HG03575 (cell line): ENCODE results near the gene SGCA.

Experiments used
- ATAC-seq: cut with Tn5 transposase; IDR thresholded peaks from one replicate; pipeline ENCODE4 v1.9.1; 2021; ENCODE audit not compliant: unreplicated experiment, insufficient number of reproducible peaks, low FRiP score; ENCODE audit errors: extremely low read depth

SGCA gene

DNA sequence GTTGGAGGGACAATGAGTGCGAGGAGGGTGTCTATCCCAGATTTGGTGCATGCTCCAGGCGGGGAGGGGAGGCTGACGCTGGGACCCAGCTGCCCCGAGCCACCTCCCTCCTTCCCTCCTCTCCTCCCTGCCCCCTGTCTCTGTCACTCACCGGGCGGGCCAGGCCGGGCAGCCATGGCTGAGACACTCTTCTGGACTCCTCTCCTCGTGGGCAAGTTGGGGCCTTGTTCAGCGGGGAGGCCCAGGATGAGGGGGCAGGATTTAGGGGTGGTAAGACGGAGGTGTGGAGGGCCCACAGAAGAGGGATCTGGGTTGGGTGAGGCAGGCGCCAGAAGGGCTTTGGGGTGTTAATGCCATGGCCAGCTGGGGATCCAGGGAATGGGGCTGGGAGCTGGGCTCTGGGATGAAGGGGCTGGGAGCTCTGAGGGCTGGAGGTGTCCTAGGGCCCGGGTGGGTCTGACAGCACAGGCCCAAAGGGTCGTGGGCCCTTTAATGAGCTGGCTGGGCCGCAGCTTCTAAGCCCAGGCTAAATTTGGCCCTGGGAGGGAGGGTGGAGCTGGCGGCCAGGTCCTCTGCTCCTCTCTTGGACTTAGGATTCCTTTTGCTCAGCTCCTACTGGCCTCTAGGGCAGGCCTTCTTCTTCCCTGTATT, at the start of gene SGCA:
Gene SGCA, plus strand, starts transcription at position 139 of the 651 bp plus-strand sequence. Its CDS starts 36 bp downstream, at position 175.
- no peak for ATAC-seq

DNA sequence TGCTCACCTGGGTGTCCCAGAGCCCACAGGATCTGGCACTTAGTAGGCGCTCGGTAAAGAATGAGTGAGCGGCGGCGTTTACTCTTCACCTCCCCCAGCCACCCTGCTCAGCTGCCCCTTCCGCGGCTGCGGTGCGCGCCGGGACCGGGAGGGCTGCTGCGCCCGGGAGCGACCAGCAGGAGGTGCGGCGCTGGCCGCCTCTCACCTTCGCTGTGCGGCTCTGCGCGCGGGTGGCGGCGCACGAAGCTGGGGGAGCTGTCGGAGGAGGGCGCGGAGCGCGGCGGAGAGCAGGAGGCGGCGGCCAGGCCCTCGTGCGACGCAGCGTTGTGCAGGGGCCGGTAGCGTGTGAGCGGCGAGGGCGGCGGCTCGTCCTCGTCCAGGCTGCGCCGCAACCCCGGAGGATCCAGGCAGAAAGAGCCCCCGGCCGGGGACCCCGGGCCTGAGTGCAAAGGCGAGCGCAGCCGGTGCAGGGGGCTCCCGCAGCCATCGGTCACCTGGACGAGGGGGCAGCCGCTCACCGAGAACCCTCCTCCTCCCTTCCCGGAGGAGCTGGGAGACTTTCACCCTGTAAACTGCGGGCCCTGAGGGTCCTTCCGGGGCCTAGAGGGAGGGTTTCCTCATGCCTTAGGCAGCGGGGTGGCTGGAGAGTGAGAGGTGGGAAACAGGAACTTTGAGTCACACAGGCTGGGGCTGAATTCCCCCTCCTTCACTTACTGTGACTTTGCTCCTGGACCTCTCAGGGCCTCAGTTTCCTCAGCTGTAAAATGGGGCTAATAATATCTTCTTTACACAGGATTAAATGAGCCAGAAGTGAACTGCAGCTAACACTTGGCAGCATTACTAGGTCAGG, 48.4 kb upstream of the SGCA start:
- ATAC-seq = no peak

DNA sequence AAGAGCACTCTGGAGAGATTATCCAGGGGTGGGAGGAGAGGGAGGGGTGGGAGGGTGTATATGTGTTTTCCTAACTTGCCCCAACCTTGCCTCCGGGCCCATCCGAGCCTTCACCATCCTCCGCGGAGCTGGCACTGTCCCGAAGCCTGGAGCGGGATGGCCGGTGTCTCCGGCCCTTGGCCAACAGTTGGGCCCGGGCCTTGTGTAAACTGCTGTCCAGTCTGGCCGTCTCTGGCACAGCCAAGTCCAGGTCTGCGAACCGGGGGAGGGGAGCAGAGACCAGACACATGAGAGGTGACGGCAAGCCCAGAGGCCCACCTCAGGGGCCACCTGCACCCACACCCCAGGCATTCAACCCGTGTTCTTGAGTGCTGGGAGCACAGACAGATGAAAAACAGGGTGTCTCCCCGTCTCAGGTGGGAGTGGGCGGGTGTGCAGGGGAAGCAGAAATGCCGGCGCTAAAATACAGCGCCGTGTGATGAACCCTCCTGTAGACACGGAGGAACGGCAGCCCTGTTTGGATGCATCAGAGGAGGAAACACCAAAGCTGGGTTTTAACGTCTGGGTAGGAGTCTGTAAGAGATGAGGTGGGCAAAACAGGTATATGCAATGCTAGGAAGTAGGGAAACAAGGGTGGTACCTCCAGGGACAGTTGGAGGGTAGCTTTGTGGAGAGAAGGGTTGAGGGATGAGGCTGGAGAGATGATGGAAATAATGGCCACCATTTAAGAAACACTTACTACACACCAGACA, 47.6 kb upstream of the SGCA start:
- no peak for ATAC-seq

DNA sequence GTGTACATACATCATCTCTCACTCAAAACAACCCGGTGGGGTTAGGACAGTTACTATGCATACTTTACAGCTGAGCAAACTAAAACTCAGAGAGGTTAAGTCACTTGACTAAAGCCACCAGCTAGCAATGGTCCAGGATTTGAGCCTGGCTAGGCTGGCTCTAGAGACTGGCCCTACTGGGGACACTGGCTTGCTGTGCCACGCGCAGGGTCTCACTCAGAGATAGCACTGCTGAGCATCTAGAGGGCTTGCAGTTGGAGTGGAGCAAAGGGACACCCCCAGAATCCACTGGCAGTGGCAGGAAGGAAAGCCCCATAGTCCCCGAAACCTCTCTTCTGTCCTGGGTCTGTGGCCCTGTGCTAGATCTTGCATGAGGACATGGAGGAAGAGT, 47.0 kb upstream of the SGCA start:
- ATAC-seq = no peak

DNA sequence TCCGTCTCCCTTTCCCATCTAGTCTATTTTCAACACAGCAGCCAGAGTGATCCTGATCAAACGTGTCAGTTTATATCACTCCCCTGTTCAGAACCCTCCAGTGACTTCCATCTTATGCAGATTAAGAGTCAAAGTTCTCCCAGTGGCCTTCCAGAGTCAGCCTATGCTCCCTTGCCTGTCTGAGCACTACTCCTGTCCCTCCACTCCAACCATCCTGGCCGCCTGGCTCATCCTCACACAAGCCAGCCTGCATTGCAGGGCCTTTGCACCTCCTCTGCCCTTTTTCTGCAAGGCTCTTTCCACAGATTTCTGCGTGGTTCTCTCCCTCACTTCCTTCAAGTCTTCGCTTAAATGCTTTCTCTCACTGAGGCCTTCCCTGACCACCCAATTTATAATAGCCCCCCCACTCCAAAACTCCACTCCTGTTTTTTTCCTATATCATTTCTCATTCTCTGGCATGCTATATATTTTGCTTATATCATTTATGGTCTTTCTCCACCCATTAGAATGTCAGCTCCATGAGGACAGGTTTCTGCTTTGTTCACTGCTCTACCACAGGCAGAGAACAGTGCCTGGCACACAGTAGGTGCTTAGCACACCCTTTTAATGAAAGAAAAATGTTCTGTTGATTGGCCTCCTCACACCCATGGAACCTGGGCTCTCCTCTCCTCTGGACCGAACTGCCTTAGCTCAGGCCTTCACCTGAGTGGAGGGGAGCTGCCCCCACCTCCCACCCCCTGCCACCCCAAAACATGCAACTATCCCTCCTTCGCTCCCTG, 45.1 kb upstream of the SGCA start:
- no peak for ATAC-seq

DNA sequence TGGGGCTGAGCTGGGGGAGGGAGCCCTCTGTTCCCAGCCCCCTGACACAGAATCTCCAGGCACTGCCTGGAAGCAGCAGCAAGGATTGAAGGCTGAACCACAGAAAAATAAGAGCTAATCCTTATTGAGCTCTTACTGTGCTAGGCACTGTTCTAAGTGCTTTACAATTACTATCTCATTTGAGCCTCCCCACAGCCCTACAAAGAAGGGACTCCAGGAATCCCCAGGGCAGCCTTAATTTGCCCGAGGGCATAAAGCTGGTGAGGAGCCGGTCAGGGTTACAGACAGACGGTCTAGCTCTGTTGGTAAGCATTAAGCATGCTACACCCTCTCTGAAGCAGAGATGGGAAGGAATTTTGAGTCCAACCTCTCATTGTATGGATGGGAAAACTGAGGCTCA, 42.9 kb upstream of the SGCA start:
- no peak for ATAC-seq

DNA sequence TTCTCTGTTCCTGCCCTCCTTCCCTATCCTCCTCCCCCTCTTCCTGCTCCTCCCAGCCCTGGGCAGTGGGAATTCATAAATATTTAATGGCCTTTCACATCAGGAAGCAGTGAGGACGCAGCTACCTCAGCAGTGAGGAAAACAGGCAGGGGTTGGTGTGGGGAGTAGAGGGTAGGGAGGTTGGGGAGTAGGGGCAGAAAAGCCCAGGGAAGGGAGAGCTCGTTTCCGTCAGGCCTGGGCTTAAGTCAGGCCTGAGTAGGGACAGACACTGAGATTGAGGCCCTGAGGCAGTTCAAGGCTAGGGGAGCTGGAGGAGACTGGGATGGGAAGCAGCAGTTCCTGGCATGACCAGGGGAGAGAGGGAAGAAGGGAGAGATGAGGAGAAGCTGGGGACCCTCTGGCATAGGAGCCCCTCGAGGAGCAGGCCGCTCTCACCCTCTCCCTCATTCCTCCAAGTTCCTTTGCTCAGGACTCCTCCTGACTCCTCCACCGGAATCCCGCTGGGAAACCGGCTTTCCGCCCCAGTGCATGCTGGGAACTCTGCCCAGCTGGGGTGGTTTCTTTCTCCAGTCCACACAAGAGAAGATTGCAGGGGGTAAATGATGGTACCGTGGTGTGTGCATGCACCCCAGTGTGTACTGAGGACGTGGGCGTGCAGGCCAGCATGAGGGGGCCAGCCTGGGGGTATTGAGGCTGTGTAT, 42.0 kb upstream of the SGCA start:
- ATAC-seq = no peak

DNA sequence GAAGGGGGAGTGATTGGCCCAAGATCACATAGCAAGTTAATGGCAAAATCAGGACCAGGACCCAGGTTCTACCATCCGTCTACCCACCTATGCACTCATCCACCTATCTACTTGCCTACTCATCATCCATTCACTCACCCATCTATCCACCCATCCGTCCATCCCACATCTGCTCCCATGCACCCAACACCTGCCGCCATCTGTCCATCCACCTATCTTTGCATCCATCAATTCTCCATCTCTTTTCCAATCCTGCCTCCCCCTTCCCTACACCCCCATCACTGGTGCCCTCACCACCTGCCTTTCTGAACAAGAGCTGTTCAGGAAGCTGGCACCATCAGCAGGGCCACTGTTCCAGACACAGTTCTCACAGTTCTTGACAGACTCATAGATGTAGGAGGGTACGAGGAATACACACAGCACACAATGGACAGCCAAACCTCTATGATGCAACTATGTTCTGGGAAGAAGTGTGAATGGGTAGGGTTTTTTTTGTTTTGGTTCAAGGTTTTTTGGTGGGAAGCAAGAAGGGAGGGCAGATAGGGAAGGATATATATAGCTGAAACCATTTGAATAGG, 40.3 kb upstream of the SGCA start:
- ATAC-seq = no peak

DNA sequence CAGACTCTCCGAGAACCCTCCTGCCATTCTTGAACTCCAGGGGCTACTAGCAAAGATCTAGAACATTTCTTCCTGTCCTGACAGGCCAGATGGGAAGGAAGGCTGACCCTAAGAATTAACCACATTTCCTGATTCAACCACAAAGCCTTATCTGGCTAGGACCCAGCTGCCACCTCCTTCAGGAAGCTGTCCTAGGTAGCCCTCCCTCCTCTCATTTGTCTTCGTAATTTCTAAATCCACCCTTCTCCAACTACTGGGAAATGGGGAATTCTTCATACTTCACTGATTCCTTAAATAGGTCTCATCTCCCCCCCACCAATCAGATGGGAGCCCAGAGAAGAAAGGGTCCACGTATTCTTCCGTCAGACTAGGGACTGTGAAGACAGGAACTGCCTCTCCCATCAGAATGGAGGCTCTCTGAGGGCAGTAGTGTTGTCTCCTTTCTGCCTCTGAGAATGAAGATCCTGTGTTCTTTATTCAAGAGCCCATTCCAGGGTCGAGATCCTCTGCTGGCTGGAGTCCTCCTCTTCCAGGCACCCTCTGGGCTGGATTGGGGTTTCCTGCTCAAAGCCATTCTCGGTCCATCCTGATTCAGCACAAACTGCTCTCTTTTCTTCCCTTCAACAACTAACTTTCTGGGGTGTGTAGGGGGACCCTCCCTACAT, 38.0 kb upstream of the SGCA start:
- ATAC-seq = no peak

DNA sequence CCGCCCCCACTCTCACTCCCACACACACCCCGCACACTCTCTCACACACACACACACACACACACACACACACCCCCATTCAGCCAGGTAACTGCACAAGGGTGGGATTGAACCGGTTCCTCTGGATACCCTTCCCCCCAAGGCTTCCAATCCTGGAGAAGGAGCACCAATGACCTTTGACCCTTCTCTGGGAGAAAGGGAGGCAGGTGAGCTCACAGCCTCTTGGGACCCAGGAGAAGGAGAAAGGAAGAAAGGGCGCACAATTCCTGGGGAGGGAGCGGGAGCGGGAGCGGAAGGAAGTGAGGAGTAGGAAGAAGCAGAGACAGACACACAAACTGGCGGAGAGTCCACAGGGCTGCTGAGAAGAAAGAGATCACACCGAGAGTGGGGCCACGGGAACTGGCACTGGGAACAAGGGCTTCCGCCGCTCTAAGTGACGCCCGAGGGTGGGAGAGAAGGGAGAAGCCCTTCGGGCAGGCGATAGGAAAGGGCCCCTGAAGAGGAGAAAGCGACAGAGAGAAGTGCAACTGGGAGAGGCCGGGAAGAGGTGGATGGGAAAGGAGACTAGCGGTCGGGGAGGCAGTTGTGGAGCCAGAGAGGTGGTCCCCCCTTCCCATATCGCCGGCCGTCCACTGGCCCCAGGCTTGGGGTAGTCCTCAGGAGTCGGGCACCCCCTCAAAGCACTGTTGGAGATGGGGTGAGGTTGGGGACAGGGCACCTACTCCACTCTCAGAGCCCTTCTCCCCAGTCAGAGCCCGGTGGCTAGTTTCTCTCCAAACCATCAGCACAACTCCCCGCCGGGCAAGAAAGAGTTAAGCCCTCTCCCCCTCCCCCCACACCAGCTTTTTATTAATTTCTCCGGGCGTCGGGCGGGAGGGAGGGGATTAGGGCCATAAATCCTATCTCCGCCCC, 37.1 kb upstream of the SGCA start:
- ATAC-seq = no peak

DNA sequence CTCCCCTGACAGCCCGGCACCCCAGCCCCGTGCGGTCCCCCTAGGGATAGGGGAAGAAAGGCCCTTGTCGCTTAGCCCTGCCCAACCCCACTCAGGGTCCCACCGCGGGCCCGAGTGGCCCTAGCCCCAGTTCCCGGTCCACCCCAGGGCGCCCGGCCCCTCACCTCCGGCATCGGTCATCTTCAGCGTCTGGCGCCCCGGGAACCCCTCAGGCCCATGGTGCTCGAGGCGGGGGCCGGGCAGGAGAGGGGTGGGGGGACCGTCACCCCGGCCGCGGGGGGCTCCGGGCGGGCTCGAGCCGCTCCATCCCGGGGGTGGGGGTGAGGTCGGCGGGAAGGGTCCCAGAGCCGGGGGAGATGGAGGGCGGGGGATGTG, 36.5 kb upstream of the SGCA start:
- no peak for ATAC-seq

DNA sequence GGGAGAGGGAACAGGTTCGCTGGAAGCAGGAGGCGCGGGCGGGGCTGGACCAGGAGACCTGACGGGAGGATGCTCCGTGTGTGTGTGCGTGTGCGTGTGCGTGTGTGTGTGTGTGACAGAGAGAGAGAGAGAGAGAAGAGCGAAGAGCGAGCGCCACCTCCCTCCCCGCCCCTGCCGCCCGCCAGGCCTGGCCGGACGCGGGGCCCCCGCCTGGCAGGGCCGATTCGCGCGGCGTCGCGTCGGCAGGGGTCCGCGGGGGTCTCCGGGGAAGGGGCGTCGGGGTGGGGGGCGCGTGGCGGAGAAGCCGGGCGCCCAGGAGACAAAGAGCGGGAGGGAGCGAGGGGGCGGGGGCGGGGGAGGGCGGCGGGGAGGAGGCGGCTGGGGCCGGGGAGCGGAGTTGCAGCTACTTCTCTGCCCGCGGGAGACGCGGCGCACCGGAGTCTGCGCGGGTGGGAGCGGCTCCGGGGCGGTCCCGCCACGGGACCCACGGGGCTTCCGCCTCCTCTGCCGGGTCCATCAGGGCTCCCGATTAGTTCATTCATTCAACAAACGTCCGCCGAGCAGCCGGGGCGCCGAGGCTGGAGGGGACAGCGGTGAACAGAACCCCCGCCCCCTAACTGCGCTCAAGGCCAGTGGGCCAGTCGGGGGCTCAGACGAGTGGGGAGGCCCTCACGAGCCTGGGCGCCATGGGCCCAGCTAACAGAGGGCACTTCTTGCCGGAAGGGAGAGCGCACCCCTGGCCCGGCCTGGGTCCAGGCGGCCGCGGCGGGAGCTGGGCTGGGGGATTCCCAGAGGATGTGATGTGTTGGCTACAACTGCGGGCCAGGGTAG, 35.9 kb upstream of the SGCA start, which contains the start of gene SAMD14:
Gene SAMD14, minus strand, starts transcription at position 433 of the 831 bp plus-strand sequence. CDS start 5,201 bp downstream, outside the sequence.
- no peak for ATAC-seq

DNA sequence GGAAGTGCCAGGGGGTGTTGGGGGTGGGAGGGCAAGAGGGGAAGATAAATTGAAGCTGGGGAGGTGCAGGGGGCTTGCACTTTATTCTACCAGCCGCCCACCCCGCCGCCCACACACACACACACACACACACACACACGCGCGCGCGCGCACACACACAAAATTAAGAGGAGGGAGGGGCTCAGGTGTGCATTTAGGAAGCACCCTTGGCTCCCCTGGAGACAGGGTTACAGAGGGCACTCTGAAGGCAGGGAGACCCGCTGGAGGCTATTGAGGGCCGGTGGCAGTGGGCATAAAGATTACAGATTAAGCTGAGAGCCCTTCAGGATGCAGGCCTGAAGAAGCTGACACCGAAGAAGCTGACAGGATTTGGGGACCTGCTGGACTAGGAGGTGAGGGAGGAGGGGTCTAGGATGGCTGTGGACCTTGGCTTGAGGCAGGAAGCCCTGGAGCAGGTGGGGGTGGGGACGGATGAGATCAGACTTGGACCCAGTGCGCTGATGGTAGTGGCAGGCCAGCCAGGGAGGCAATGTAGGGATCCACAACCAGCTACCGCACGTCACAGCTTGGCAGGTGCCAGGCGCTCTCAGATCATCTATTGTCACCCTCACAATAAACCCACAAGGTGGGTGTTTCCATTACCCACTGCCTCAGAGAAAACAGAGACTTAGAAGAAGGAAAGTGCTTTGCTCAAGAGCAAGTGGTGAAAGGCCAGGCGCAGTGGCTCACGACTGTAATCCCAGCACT, 35.1 kb upstream of the SGCA start:
- no peak for ATAC-seq

DNA sequence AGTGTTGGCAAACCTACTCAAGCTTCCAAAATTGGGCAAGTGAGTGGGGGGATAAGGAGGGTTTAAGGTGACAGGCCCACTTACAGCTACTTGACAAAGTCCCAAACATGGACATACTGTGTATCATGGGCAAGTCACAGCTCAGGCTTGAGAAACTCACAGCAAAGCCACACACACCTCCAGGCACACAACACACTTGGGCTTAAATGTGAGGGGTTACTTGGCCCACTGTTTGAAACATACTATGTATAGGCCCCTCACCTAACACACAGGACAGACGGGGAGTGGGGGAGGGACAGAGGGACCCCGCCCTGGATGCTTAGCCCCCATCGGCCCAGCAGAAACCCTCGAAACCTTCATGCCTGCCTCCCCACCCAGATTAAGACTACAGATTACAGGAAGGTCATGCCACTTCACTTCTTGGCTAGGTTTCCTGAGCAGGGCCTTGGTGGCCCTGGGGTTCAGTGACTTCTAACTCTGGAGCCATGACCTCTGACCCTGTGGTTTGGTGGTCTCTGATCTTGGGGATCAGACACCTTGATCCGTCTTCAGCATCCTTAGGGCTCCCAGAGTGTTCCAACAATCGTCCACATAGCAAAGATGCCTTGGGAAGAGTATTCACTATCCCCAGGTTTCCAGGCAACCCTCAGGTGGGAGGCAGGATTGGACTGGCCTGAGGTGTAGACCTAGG, 33.6 kb upstream of the SGCA start:
- ATAC-seq = no peak
